ENCODE measurements around the gene PTGES3.

DNA sequence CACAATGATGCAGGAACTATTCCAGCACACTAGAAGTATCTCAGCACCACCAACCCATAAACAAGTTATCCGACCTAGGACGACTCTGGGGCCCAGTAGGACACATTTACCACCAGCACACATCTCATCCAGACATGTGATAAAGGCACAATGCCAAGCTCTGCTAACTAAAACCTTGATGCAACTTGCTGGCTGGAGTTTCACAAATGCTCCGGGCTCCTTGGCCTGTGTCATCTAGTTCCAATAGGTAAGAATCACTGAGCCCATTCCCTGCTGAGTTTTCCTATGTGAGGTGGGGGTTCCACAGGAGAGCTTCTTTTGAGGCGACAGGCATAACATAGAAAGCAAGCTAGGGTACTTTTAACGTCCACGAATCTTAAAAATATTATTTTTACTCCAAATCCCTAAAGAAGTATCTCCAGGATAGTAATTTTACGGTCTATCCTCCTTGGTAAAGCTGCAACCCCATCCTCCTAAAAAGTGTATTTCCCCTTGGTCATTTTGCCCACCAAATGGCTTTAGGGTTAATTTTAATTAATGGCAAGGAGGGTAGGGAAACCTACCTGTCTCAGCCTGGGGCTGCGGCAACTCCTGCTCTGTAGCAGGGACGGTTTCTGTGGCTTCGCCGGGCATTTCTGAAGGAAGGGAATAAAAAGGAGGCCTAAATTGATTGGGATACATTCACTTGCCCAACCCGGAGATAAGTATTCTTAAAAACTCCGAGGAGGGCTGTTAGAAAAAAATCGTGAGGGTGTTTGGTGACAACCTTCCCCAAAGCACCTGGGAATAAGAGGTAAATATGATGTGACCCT, 36.0 kb upstream of the PTGES3 start:
- TF ChIP-seq POLR2A (IDR thresholded peaks at IDR 0.05) = peak in 1 of 2 donors; percentile 55
- TF ChIP-seq CTCF (IDR thresholded peaks at IDR 0.05) = no peak
- peak in 1 of 4 donors; percentile 15 for TF ChIP-seq EP300 (IDR thresholded peaks at IDR 0.05)

Data from sigmoid colon (tissue), 4 donors.